Astrocyte (in vitro differentiated cells and primary cell): ENCODE measurements around the gene RCN2.

Experiments
- CTCF ChIP-seq: IDR thresholded peaks from 2 replicates; pipeline ENCODE4 v1.5.1; 2011; ENCODE audit warnings: low read depth, mild to moderate bottlenecking, inconsistent platforms, low read length, moderate library complexity; ENCODE audit not compliant: insufficient read depth
- EZH2 ChIP-seq: IDR thresholded peaks from 2 replicates; pipeline ENCODE4 v1.6.1; 2012; ENCODE audit warnings: mild to moderate bottlenecking, low read length, inconsistent platforms; ENCODE audit not compliant: insufficient read depth

- TF ChIP-seq CTCF: no peak
- TF ChIP-seq EZH2: no peak
These were observed 45.2 kb downstream of the RCN2 start for GRCh38 chr15:76976572-76977270.
